AG08395 (cell line): ENCODE measurements around the gene GPR12.
"Not testable (repeated sequence)": the region's sequence is repeated elsewhere in the genome, so short reads cannot be mapped to it uniquely, and the experiment has no call there.

Experiments
- DNase-seq: peaks from one replicate; pipeline ENCODE4 v3.0.0; 2012; ENCODE audit warnings: mixed read lengths, low spot score

Gene GPR12

GRCh38 chr13:26747706-26748105 is 12.9 kb downstream of the GPR12 start:
- DNase-seq: no peak

- no peak for DNase-seq
Observed at GRCh38 chr13:26743971-26744370, 16.6 kb downstream of the GPR12 start.

GRCh38 chr13:26742691-26743358 is 17.8 kb downstream of the GPR12 start:
- DNase-seq: no peak

GRCh38 chr13:26735677-26736076 is 24.9 kb downstream of the GPR12 start:
- DNase-seq: no peak

GRCh38 chr13:26727633-26728032 is 33.0 kb downstream of the GPR12 start:
- no peak for DNase-seq

- no peak for DNase-seq
Observed at GRCh38 chr13:26727122-26727521, 33.5 kb downstream of the GPR12 start.

- no peak for DNase-seq
Observed at GRCh38 chr13:26726684-26727083, 33.9 kb downstream of the GPR12 start.

GRCh38 chr13:26723620-26724019 is 37.0 kb downstream of the GPR12 start:
- not testable (repeated sequence) for DNase-seq

GRCh38 chr13:26722321-26722720 is 38.3 kb downstream of the GPR12 start:
- no peak for DNase-seq

GRCh38 chr13:26721251-26722121 is 39.1 kb downstream of the GPR12 start:
- DNase-seq: no peak

- peak; percentile 12 for DNase-seq
Observed at GRCh38 chr13:26719356-26719945, 41.1 kb downstream of the GPR12 start.

GRCh38 chr13:26718872-26719271 is 41.7 kb downstream of the GPR12 start:
- no peak for DNase-seq

- DNase-seq: no peak
Observed at GRCh38 chr13:26718146-26718545, 42.4 kb downstream of the GPR12 start.

- DNase-seq: no peak
Observed at GRCh38 chr13:26716984-26717383, 43.6 kb downstream of the GPR12 start.

GRCh38 chr13:26713341-26713740 is 47.2 kb downstream of the GPR12 start:
- DNase-seq: no peak

- no peak for DNase-seq
Observed at GRCh38 chr13:26711211-26711610, 49.4 kb downstream of the GPR12 start.

GRCh38 chr13:26710166-26710565 is 50.4 kb downstream of the GPR12 start:
- DNase-seq: no peak

- DNase-seq: no peak
Observed at GRCh38 chr13:26709461-26709860, 51.1 kb downstream of the GPR12 start.

GRCh38 chr13:26708007-26708297 is 52.6 kb downstream of the GPR12 start:
- DNase-seq: no peak

GRCh38 chr13:26707122-26708006 is 53.2 kb downstream of the GPR12 start:
- DNase-seq: peak; percentile 72

- DNase-seq: no peak
Observed at GRCh38 chr13:26706381-26706780, 54.2 kb downstream of the GPR12 start.

- no peak for DNase-seq
Observed at GRCh38 chr13:26705536-26705935, 55.0 kb downstream of the GPR12 start.
